HUES64 (cell line): ENCODE measurements around the gene ZDHHC14.
"Not testable (repeated sequence)": the region's sequence is repeated elsewhere in the genome, so short reads cannot be mapped to it uniquely, and the experiment has no call there.

Source experiments
- H3K27ac ChIP-seq: 2 replicates; pipeline ENCODE4 v1.7.0; 2013; ENCODE audit warnings: low read depth, low read length, inconsistent platforms
- H3K27me3 ChIP-seq: 2 replicates; pipeline ENCODE4 v1.6.1; 2013; ENCODE audit warnings: mild to moderate bottlenecking, low read length; ENCODE audit not compliant: insufficient read depth
- H3K36me3 ChIP-seq: 2 replicates; pipeline ENCODE4 v1.6.1; 2013; ENCODE audit warnings: mild to moderate bottlenecking, low read length; ENCODE audit not compliant: insufficient read depth
- H3K4me1 ChIP-seq: 2 replicates; pipeline ENCODE4 v1.6.1; 2013; ENCODE audit warnings: mild to moderate bottlenecking, low read length, moderate library complexity; ENCODE audit not compliant: insufficient read depth
- H3K4me3 ChIP-seq: 2 replicates; pipeline ENCODE4 v1.5.1; 2013; ENCODE audit warnings: mild to moderate bottlenecking, low read length, moderate library complexity
- H3K9ac ChIP-seq: 2 replicates; pipeline ENCODE4 v1.6.1; 2013; ENCODE audit warnings: mild to moderate bottlenecking, low read depth, low read length
- H3K9me3 ChIP-seq: 2 replicates; pipeline ENCODE4 v1.6.1; 2013; ENCODE audit warnings: low read depth, low read length; ENCODE audit not compliant: insufficient read depth
- WGBS: fragments of 150-250, 120-280 bp; methylation state at CpG from one replicate; pipeline ENCODE4 v1.1.7; 2013; ENCODE audit warnings: missing lambda C conversion rate; 5-methylcytosine and 5-hydroxymethylcytosine counted together

ZDHHC14 gene

GRCh38 chr6:157571269-157571668 lies 190.3 kb downstream of the ZDHHC14 start:
- Histone ChIP-seq H3K4me3 (no peak overlapping the region), H3K9me3 (peaks cover 6% of the 10 kb centered on the region; the same call in 1 of the 2 replicates), H3K9ac (no peak overlapping the region), H3K4me1 (peaks cover 9% of the 10 kb centered on the region), H3K27me3 (no peaks in the 10 kb centered on the region), H3K36me3 (no peaks in the 10 kb centered on the region), H3K27ac (no peak overlapping the region)
- 92% methylated on average over 4 of the region's 4 CpGs for WGBS

- WGBS, result 88% methylated on average over 5 of the region's 5 CpGs
- Histone ChIP-seq H3K9ac (no peak overlapping the region), H3K27ac (no peak overlapping the region), H3K9me3 (peaks cover 6% of the 10 kb centered on the region; the same call in 1 of the 2 replicates), H3K4me1 (peaks cover 9% of the 10 kb centered on the region), H3K4me3 (no peak overlapping the region), H3K27me3 (no peaks in the 10 kb centered on the region), H3K36me3 (no peaks in the 10 kb centered on the region)
Measured at GRCh38 chr6:157571950-157572349, 191.0 kb downstream of the ZDHHC14 start.

- Histone ChIP-seq H3K9ac (no peak overlapping the region), H3K27ac (no peak overlapping the region), H3K36me3 (no peaks in the 10 kb centered on the region), H3K27me3 (no peaks in the 10 kb centered on the region), H3K4me3 (no peak overlapping the region), H3K9me3 (no peaks in the 10 kb centered on the region), H3K4me1 (peaks cover 9% of the 10 kb centered on the region)
- WGBS, result 85% methylated on average over 5 of the region's 5 CpGs
Measured at GRCh38 chr6:157574851-157575424, 193.9 kb downstream of the ZDHHC14 start.

- Histone ChIP-seq H3K9me3 (no peaks in the 10 kb centered on the region), H3K27me3 (no peaks in the 10 kb centered on the region), H3K9ac (no peak overlapping the region), H3K27ac (no peak overlapping the region), H3K4me3 (no peak overlapping the region), H3K36me3 (no peaks in the 10 kb centered on the region), H3K4me1 (peaks cover 9% of the 10 kb centered on the region)
- 90% methylated on average over 8 of the region's 9 CpGs for whole genome bisulfite sequencing
Measured at GRCh38 chr6:157575436-157576145, 194.6 kb downstream of the ZDHHC14 start.

GRCh38 chr6:157576991-157577390 lies 196.0 kb downstream of the ZDHHC14 start:
- not testable (repeated sequence) for H3K27me3 ChIP-seq, H3K9me3 ChIP-seq, H3K27ac ChIP-seq, H3K36me3 ChIP-seq, H3K4me1 ChIP-seq, H3K4me3 ChIP-seq, H3K9ac ChIP-seq

GRCh38 chr6:157578527-157578926 lies 197.5 kb downstream of the ZDHHC14 start:
- WGBS, result 90% methylated on average over 2 of the region's 2 CpGs
- not testable (repeated sequence) for H3K27ac ChIP-seq

GRCh38 chr6:157579467-157580031 lies 198.6 kb downstream of the ZDHHC14 start:
- no peak overlapping the region for H3K9ac ChIP-seq
- H3K4me3 ChIP-seq, result no peak overlapping the region
- H3K27me3 ChIP-seq, result no peaks in the 10 kb centered on the region
- no peaks in the 10 kb centered on the region for H3K9me3 ChIP-seq
- no peaks in the 10 kb centered on the region for H3K36me3 ChIP-seq
- H3K4me1 ChIP-seq, result no peaks in the 10 kb centered on the region
- H3K27ac ChIP-seq, result no peak overlapping the region
- WGBS, result 97% methylated on average over 3 of the region's 3 CpGs

More at GRCh38 chr6:157578527-157578926, 197.5 kb downstream of the ZDHHC14 start:
- not testable (repeated sequence) for H3K4me1 ChIP-seq, H3K4me3 ChIP-seq, H3K9ac ChIP-seq, H3K36me3 ChIP-seq, H3K9me3 ChIP-seq, H3K27me3 ChIP-seq

GRCh38 chr6:157584036-157584435 lies 203.0 kb downstream of the ZDHHC14 start:
- H3K9ac ChIP-seq, result no peak overlapping the region
- WGBS, result over 99% methylated on average over 3 of the region's 3 CpGs
- no peaks in the 10 kb centered on the region for H3K9me3 ChIP-seq
- no peak overlapping the region for H3K4me3 ChIP-seq
- H3K36me3 ChIP-seq, result no peaks in the 10 kb centered on the region
- H3K27me3 ChIP-seq, result no peaks in the 10 kb centered on the region
- H3K4me1 ChIP-seq, result no peaks in the 10 kb centered on the region
- H3K27ac ChIP-seq, result no peak overlapping the region

GRCh38 chr6:157585274-157586087 lies 204.5 kb downstream of the ZDHHC14 start:
- no peak overlapping the region for H3K4me3 ChIP-seq
- no peaks in the 10 kb centered on the region for H3K27me3 ChIP-seq
- H3K4me1 ChIP-seq, result no peaks in the 10 kb centered on the region
- H3K27ac ChIP-seq, result no peak overlapping the region
- WGBS, result 91% methylated on average over 6 of the region's 6 CpGs
- no peaks in the 10 kb centered on the region for H3K36me3 ChIP-seq
- H3K9me3 ChIP-seq, result peaks cover 13% of the 10 kb centered on the region
- no peak overlapping the region for H3K9ac ChIP-seq

- Histone ChIP-seq H3K27ac (no peak overlapping the region), H3K4me1 (no peaks in the 10 kb centered on the region), H3K9me3 (peaks cover 19% of the 10 kb centered on the region), H3K4me3 (no peak overlapping the region), H3K36me3 (no peaks in the 10 kb centered on the region), H3K9ac (no peak overlapping the region), H3K27me3 (no peaks in the 10 kb centered on the region)
- 86% methylated on average over 5 of the region's 5 CpGs for WGBS
Measured at GRCh38 chr6:157586088-157586414, 205.1 kb downstream of the ZDHHC14 start.

- Histone ChIP-seq H3K27me3 (no peaks in the 10 kb centered on the region), H3K4me3 (no peak overlapping the region), H3K4me1 (no peaks in the 10 kb centered on the region), H3K9ac (no peak overlapping the region), H3K27ac (no peak overlapping the region), H3K9me3 (peaks cover 24% of the 10 kb centered on the region), H3K36me3 (no peaks in the 10 kb centered on the region)
- WGBS, result 92% methylated on average over 7 of the region's 8 CpGs
Measured at GRCh38 chr6:157586476-157587126, 205.6 kb downstream of the ZDHHC14 start.
